ENCODE measurements around the gene TSR3.

TSR3 gene

DNA sequence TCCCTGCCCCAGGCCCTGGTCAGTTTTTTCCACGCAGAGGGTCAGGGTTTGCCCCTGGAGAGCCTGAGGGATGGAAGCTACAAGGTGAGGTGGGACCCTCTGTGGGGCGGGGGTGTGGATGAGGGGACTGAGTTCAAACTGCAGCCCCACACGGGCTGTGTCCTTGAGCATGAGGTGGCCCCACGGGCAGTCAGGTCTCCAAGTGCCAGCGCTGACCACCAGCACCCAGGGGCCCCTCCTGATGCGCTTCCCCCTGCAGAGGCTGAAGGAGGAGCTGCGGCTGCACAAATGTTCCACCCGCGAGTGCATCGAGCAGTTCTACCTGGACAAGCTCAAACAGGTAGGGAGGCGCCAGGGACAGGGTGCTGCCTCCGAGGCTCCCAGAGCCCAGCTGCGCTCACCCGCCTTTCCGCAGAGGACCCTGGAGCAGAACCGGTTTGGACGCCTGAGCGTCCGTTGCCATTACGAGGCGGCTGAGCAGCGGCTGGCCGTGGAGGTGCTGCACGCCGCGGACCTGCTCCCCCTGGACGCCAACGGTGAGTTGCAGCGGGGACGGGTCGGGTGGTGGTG, 4.3 kb downstream of the TSR3 start:
- no peak for DNase-seq (ENCODE audit: low read depth in 1 of 2, low spot score in 1 of 2)
- Histone ChIP-seq H3K27ac (replicated peaks) (no peak overlapping the region), H3K27me3 (ENCODE audit: insufficient read depth, poor library complexity, severe bottlenecking) (peaks cover 4% of the 10 kb centered on the region), H3K4me3 (replicated peaks; ENCODE audit: insufficient read depth, low read length) (no peak overlapping the region)
- TF ChIP-seq POLR2AphosphoS5 (IDR thresholded peaks at IDR 0.05; ENCODE audit: low read depth) (no peak), SPI1 (IDR thresholded peaks at IDR 0.05; ENCODE audit: borderline replicate concordance, low read depth) (no peak)

GRCh38 chr16:1346422-1347285, 5.0 kb downstream of the TSR3 start:
- DNase-seq (ENCODE audit: low read depth in 1 of 2, low spot score in 1 of 2) = no peak
- H3K27me3 ChIP-seq (ENCODE audit: insufficient read depth, poor library complexity, severe bottlenecking) = peaks cover 4% of the 10 kb centered on the region
- TF ChIP-seq SPI1 (IDR thresholded peaks at IDR 0.05; ENCODE audit: borderline replicate concordance, low read depth) = no peak
- no peak overlapping the region for H3K4me3 ChIP-seq (replicated peaks; ENCODE audit: insufficient read depth, low read length)
- no peak overlapping the region for H3K27ac ChIP-seq (replicated peaks)

GRCh38 chr16:1345651-1346421, 5.8 kb downstream of the TSR3 start:
- Histone ChIP-seq H3K27me3 (ENCODE audit: insufficient read depth, poor library complexity, severe bottlenecking) (peaks cover 4% of the 10 kb centered on the region), H3K4me3 (replicated peaks; ENCODE audit: insufficient read depth, low read length) (no peak overlapping the region), H3K27ac (replicated peaks) (no peak overlapping the region)
- TF ChIP-seq POLR2AphosphoS5 (IDR thresholded peaks at IDR 0.05; ENCODE audit: low read depth) = no peak
- no peak for TF ChIP-seq SPI1 (IDR thresholded peaks at IDR 0.05; ENCODE audit: borderline replicate concordance, low read depth)
- no peak for TF ChIP-seq GABPA (IDR thresholded peaks at IDR 0.05; ENCODE audit: low read depth)
- TF ChIP-seq REST (IDR thresholded peaks at IDR 0.05; ENCODE audit: insufficient replicate concordance, low read depth) = no peak
- TF ChIP-seq, protein P1, sequence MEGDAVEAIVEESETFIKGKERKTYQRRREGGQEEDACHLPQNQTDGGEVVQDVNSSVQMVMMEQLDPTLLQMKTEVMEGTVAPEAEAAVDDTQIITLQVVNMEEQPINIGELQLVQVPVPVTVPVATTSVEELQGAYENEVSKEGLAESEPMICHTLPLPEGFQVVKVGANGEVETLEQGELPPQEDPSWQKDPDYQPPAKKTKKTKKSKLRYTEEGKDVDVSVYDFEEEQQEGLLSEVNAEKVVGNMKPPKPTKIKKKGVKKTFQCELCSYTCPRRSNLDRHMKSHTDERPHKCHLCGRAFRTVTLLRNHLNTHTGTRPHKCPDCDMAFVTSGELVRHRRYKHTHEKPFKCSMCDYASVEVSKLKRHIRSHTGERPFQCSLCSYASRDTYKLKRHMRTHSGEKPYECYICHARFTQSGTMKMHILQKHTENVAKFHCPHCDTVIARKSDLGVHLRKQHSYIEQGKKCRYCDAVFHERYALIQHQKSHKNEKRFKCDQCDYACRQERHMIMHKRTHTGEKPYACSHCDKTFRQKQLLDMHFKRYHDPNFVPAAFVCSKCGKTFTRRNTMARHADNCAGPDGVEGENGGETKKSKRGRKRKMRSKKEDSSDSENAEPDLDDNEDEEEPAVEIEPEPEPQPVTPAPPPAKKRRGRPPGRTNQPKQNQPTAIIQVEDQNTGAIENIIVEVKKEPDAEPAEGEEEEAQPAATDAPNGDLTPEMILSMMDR (IDR thresholded peaks at IDR 0.05; ENCODE audit: insufficient read depth, low read length) = no peak
- no peak for DNase-seq (ENCODE audit: low read depth in 1 of 2, low spot score in 1 of 2)

GRCh38 chr16:1345087-1345486, 6.6 kb downstream of the TSR3 start:
- Histone ChIP-seq H3K27me3 (ENCODE audit: insufficient read depth, poor library complexity, severe bottlenecking) (peaks cover 4% of the 10 kb centered on the region), H3K27ac (replicated peaks) (no peak overlapping the region), H3K4me3 (replicated peaks; ENCODE audit: insufficient read depth, low read length) (no peak overlapping the region)
- no peak for TF ChIP-seq SPI1 (IDR thresholded peaks at IDR 0.05; ENCODE audit: borderline replicate concordance, low read depth)
- no peak for TF ChIP-seq POLR2AphosphoS5 (IDR thresholded peaks at IDR 0.05; ENCODE audit: low read depth)
- no peak for TF ChIP-seq REST (IDR thresholded peaks at IDR 0.05; ENCODE audit: insufficient replicate concordance, low read depth)
- no peak for TF ChIP-seq GABPA (IDR thresholded peaks at IDR 0.05; ENCODE audit: low read depth)
- TF ChIP-seq, protein P1 (IDR thresholded peaks at IDR 0.05; ENCODE audit: insufficient read depth, low read length) = no peak
- DNase-seq (ENCODE audit: low read depth in 1 of 2, low spot score in 1 of 2) = no peak

Data from HL-60 (cell line).